GM13976 (cell line): ENCODE data around the gene NLE1.

Experiments
- DNase-seq: peaks from one replicate; pipeline ENCODE4 v3.0.0; 2012; ENCODE audit warnings: low spot score
- CTCF ChIP-seq: IDR thresholded peaks from 2 replicates; pipeline ENCODE4 v1.5.1; 2012; ENCODE audit warnings: borderline replicate concordance, mild to moderate bottlenecking; ENCODE audit not compliant: insufficient read depth; ENCODE audit errors: extremely low read depth, missing control alignments, control extremely low read depth
- in situ Hi-C: fragments of 300-500 bp; cut with MboI; formaldehyde crosslinking; loops from one replicate; pipeline ENCODE4 v1.12.0; 2022; ENCODE audit warnings: low sequenced_read_pairs, mixed read lengths, inconsistent platforms; ENCODE audit not compliant: unreplicated experiment

Gene NLE1

GRCh38 chr17:35132816-35133550, 9.1 kb downstream of the NLE1 start:
- in situ Hi-C loops, result no loop called here
- no peak for TF ChIP-seq CTCF
- no peak for DNase-seq

GRCh38 chr17:35132099-35132498, 10.0 kb downstream of the NLE1 start:
- TF ChIP-seq CTCF, result no peak
- in situ Hi-C loops, result no loop called here
- DNase-seq, result no peak

- no peak for TF ChIP-seq CTCF
- DNase-seq, result no peak
- in situ Hi-C loops, result no loop called here
These were observed 11.7 kb downstream of the NLE1 start for GRCh38 chr17:35130392-35130791.

GRCh38 chr17:35129973-35130351, 12.1 kb downstream of the NLE1 start:
- DNase-seq, result no peak
- in situ Hi-C loops, result no loop called here
- TF ChIP-seq CTCF, result no peak

DNA sequence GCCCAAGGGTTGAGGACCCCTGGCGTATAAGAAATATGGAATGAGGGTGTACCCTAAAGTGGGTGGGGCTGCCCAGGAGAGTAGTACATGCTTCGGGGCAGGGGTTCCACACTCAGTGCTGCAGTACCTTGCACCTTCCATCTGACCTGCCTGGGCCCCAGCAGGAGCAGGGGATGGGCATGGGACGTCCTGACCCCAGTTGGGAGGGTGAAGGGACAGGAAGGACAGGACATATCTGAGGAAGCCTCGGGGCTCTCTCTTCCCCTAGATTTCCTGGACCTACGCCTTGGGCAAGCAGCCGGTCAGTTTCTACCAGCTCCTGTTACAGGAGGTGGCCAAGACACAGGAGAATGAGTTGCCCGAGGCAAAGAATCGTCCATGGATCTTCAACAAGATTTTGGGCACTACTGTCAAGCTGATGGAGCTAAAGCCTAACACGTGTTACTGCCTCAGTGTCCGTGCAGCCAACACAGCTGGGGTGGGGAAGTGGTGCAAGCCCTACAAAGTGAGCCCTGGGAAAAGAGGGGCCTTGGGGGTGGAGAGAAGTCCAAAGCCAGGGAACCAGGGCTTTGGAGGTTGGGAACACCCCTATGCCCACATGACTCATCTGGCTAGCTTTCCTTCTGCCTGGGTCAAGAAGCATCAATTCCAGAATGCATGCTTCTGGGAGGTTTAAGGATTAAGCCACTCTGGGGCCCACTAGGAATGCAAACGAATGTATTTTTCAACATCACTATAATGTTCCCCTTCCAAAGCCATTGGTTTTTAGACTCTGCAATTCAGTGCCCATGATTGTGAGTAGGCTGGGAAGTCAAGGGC, 12.7 kb downstream of the NLE1 start:
- in situ Hi-C loops, result no loop called here
- TF ChIP-seq CTCF, result no peak
- no peak for DNase-seq

DNA sequence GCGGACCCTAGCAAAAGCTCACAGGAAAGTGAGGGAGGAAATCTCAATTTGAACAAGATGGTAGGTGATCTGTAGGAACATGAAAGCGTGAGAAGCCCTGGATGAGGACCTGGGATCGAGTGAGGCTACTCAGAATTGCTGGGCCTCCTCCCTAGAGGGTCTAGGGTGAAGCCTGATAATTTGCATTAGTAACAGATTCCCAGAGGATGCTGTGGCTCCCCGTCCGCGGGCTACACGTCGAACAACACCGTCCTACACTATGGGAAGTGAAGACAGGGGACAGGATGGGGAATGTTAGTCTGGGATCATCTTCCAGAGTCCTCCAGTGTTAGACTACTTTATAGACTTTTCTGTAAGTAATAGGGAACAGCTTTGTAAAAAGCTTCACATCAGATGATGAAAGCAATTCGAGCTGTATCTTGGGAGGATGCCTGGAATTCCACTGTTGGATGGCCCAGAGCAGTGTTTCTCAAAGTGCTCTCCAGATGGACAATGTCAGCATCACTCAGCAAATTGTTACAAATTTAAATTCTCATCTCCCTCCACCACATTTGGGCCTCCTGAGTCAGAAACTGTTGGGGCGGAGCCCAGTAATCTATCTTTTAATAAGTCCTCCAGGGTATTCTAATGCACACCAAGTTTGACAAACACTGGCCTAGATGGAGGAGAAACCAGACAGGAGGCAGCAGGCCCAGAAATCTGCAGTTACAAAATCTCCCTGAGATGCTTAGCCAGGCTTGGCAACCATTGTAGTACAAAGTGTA, 14.2 kb downstream of the NLE1 start:
- in situ Hi-C loops, result no loop called here
- no peak for TF ChIP-seq CTCF
- DNase-seq, result no peak
